GM21786 (cell line): Measurements from ENCODE around the gene ARHGAP18.

ENCODE experiments used
- ATAC-seq: cut with Tn5 transposase; IDR thresholded peaks from one replicate; pipeline ENCODE4 v1.9.1; 2021; ENCODE audit not compliant: unreplicated experiment

The ARHGAP18 gene

DNA sequence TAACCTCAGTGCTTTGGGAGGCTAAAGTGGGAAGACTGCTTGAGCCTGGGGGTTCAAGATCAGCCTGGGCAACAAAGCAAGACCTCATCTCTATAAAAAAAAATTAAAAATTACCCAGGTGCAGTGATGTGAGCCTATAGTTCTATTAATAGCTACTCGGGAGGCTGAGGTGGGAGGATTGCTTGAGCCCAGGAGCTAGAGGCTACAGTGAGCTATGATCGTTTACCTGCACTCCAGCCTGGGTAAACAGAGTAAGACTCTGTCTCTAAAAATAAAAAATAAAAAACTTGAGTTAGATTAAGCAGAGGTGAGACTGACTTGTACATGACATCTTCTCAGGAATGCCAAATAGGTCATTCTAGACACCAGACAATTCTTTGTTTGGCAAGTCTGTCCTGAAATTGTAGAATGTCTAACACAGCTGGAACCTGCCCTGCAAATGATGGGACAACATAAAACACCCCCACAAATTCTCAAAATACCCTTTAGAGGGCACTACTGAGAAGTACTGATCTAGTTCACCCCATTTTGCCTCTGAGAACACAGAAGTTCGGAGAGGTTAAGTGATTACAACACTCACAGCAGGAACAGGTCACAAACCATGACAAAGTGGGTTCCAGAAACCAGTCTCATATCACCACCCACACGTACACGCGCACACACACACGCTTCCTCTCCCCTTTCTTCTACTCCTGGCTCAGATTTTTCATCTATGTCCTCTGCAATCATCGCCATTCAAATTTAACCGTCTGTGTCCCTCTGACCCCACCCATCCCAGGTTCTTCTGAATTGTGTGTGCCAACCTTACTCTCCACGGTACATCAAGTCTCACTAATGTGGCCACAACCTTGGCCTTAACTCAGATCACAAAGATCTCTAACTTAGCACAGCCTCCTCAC is 38.3 kb downstream of the ARHGAP18 start:
- peak; percentile 84 for ATAC-seq

DNA sequence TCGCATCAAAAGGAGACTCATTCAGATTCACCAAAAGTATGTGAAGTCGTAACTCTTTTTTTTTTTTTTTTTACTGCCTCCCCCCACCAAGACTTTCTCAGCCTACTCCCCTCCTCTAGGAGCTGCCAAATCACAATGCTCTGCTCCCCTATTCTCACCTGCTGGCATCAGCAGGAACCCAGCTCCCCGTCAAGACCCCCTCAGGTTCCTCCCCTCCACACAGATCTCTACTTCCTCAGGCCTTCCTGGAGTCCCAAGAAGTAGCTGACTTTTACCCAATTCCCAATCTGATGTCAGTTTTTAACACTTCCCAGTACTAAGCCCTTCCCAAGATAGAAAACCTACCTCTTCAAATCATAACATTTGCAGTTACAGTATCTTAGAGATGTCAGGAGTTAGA is 39.3 kb downstream of the ARHGAP18 start:
- no peak for ATAC-seq

DNA sequence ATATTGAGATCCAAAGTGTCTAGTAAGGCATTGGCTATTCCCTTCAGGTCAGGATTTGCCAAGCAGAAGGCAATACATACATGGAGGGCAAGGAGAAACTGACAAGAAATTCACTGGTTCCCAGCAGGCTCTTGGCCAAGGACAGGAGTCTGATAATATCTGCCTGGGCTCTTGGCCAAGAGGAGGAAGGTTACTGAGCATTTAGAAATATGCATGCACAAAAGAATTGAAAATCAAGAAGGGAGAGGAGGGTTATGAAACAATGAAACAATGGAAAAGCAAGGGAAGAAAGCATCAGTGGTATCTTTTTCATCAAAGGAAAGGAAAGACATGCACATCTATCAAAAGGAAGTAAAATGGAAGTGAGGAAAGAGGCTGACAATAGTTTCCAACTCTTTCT is 42.4 kb downstream of the ARHGAP18 start:
- ATAC-seq = no peak

DNA sequence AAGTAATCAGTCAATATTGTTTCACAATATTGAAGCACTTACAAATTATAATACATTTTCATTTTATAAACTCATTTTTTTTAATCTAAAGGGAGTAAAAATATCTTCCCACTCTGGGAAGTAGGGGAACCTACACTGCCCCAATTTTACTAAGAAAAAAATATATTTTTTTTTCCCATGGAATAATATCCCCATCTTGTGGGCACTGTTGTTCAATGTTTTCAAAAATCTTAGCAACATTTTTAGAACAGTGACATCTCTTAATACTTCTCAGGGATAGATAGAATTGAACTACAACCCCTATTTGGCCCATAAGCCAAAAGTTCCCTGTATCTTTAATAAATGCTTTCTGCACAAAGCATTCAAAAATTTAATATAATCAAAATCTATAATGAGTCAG is 42.9 kb downstream of the ARHGAP18 start:
- ATAC-seq = no peak

DNA sequence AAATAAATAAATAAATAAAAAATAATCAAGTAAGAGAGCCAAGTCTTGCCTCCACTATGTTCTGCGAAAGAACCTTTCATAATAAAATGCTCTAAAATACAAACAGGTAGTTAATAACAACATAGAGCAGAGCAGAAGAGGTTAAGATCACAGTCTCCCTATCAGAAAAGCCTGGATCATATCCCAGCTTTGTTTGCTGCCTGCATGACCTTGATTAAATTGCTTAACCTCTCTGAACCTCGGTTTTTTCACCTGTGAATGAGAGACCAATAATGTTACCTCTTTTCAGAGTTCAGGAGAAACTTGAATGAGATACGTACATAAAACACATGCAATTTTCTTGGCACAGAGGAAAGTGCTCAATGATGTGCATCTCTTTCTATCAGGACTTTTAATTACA is 44.4 kb downstream of the ARHGAP18 start:
- no peak for ATAC-seq

DNA sequence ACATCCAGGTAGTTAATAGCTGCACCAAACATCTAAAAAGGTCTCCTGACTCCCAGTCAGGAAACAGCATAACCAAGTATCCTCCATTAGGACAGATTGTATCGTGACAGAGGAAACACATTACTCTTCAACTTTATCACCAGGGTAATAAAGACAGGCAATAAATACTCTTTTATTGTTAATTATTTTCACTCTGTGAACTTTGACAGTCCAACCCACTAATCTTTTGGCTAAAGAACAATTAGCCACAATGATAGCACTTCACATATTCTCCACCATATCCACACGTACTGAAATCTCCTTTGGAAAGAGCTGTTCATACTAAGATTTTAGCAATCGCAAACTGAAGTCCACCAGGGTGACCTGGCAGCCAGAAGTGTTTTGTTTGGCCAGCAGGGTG is 46.4 kb downstream of the ARHGAP18 start:
- ATAC-seq = no peak

DNA sequence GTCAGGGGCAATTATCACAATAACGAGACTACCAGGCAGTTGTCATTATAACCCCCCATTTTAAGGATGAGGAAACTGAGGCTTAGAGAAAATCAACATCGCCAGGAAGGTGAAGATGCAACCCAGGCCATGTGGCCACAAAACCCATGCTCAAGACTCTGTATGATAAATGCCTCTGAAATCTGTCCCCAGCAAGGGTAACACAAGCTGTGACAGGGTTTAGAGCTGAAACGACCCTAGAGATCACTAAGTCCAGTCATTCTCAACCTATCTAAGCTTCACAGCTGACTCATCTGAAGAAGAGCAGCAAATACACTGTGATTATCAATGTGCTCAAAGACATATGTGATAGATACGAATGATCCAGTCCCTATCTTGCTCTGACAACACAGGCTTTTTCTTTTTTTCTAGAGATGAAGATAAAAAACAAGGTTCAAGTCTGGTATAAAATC is 47.0 kb downstream of the ARHGAP18 start:
- peak; percentile 65 for ATAC-seq

DNA sequence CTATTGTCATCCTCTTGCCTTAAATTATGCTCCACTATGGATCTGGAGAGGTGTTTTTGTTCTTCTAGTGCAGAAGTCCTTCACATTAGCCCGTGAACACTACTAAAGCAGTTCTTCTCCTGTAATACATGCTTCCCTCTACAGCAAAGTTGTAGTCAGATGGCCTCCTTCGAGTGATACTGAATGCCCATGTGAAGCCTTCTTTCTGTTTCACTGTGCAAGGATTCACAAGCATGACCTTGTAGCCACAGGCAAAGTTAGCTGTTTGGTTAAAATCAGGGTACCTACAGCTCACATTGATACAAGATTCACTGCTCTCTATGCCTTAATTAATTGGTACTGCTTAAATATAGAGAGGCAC is 47.6 kb downstream of the ARHGAP18 start:
- peak; percentile 73 for ATAC-seq

DNA sequence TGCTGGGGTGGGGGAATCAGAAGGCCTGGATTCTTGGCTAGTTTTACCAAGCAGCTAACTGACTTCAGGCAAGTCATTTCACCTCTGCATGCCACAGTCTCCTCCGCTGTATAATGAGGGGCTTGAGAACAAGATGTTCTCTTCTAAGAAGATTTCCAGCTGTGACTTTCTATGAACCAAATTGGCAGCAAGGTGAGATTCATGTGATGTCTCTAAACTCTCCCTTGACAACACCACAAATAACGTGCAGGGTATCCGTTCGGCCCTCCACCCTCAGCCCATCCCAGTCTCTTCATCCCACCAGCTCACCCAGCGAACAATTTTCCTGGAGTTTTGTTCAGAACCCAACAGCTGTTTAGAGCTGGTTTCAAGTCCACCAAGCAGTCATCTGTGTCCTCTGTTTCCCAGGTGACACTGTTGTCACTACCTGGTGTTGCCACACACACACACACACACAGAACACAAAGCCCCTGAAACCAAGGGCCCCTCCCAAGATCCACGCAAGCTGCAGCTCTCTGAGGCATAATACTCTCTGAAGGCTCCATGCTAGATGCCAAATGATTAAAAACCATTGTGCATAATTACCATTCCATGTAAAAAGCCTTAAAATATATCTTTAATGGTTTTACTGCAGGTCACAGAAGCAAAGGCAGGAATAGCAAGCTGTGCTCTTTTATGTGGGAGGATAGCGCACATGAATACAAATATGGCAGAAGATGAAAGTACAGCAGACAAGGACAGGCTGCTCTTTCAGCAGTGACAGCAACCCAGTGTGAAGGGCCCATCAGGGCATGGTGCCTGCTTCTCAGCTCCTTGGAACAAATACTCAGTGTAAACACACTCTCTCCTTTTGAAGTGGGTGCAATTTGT is 48.2 kb downstream of the ARHGAP18 start:
- ATAC-seq = peak; percentile 16

DNA sequence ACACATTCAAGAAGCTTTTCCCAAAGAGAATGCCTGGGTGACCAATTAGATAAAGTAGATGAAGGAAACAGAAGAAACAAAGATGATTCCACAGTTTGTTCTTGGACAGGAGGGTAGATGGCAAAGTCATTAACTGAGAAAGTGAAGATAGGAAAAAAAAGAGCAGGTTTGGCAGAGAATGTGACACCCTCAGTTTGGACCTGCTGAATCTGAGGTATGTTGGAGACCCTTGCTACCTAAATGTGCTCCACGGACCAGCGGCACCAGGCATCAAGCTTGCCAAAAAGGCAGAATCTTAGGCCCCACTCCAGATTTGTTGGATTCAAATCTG is 49.7 kb downstream of the ARHGAP18 start:
- no peak for ATAC-seq

DNA sequence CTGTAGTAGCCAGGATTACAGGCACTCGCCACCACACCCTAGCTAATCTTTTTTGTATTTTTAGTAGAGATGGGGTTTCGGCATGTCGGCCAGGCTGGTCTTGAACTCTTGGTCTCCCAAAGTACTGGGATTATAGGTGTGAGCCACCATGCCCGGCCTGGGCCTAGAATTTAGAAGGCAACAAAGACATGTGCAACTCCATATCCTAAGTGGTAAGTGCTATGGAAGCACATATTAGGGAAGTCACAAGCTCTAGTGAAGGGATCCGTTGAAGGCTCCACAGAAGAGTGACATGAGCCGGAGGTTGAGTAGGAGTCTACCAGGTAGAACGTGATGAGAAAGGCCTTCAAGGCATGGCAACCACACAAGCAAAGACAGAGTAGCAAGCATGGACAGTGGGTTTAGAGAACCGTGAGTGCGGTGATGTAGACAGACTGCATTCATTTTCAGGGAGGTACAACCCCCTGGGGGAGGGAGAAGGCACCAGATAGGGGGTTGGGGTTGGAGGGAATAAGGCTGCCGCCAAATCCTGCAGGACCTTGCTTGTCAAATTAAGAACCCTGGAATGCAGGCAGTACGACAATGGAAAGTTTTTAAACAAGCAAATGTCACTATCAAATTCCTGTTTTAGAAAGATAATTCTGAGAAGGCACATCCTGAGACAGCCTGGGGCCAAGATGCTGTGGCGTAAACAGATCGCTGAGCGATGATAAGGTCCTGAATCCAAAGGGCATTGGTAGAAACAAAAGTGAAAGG is 50.2 kb downstream of the ARHGAP18 start:
- no peak for ATAC-seq

DNA sequence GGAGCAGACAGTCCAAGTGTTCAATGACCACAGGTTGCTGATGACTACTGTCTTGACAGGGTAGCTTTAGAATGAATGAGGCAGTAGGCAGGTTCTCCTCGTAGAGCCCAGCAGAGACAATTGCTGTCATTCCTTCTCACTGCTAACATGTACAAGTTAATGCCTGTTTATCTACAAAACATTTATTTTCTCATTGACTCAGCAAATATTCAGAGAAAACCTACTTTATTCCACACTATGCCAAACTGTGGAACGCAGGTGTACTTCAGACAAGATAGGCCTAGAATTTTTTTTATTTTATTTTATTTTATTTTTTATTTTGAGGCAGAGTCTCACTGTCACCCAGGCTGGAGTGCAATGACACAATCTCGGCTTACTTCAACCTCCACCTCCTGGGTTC is 50.8 kb downstream of the ARHGAP18 start:
- no peak for ATAC-seq

DNA sequence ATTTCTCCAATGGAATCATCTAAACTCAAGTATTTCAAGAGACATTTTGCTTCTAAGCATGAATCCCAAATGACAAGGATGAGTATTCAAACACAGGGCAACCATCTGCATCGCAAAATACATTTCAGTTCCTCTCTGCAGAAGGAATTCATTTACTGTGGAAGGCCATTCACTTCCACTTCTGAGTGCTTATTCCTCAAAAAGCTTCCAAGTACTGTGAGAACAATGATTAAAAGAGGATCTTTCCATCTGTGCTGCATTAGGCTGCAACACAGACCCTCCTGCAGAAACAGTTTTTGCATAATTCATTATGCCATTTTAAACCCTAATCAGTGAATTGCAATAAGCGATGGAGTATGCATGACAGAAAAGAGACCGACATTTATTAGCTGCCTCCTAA is 52.5 kb downstream of the ARHGAP18 start:
- no peak for ATAC-seq

DNA sequence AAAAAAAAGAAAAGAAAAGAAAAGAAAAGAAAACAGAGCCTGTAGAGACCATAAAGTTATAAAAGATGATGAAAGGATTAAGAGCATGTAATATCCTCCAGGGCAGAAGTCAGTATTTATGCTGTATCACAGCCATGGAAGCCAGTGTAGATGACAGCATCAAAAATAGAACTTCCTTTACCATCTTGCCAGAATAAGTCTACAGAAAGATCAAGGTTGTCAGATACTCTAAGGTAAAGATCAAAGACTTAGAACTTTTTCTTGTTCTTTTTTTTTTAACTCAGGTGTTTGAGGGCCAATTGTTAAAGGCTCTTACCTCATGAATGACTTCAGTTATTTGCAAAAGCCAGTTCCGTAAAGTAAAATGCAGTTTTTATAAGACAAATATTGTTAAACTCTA is 54.6 kb downstream of the ARHGAP18 start:
- ATAC-seq = no peak

DNA sequence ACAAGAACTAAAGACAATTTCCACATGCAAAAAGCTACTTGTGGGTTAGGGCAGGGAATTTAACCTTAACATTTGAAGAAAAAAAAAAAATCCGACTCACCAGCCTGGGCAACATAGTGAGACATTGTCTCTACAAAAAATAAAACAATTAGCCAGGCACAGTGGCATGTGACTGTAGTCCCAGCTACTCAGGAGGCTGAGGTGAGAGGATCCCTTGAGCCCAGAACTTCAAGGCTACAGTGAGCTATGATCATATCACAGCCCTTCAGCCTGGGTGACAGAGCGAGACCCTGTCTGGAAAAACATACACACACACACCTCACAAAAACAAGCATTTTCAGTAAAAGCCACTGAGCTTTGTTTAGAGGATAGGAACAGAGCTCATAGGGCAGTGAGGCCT is 56.2 kb downstream of the ARHGAP18 start:
- no peak for ATAC-seq

DNA sequence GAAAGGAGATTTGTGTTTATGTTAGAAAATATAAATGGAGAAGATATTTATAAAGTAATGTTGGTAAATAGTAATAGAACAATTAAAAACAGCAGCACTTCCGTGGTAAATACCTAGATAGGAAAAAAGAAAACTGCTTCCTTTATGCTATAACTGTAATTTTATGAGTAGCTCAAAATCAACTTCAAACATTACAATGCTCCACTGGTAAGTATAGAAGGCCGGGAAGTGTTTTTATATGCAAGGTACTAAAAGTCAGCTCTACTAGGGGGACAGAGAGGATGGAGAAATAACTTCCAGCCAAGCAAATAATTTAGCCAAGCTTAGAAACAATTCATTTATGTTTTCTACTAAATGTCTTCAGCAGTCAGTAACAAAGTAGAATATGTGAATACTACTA is 56.7 kb downstream of the ARHGAP18 start:
- ATAC-seq = no peak

DNA sequence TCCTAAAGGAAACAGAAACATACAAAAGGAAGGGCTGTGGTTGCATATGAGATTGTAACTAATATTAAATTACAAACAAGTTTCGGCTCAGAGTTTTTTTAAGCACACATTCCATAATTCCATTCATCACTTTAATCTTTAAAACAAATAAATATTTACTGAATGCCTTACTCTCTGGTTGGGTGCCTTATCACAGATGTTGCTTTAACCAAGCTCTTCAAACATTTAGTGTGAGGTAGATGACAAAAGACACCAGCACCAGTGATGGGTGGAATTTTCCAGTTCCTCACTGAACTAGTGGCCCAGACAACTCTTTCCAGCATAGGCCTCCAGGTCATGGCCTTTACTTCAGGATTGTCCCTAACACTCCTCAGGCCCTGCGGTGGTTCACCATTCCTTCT is 58.7 kb downstream of the ARHGAP18 start:
- no peak for ATAC-seq

DNA sequence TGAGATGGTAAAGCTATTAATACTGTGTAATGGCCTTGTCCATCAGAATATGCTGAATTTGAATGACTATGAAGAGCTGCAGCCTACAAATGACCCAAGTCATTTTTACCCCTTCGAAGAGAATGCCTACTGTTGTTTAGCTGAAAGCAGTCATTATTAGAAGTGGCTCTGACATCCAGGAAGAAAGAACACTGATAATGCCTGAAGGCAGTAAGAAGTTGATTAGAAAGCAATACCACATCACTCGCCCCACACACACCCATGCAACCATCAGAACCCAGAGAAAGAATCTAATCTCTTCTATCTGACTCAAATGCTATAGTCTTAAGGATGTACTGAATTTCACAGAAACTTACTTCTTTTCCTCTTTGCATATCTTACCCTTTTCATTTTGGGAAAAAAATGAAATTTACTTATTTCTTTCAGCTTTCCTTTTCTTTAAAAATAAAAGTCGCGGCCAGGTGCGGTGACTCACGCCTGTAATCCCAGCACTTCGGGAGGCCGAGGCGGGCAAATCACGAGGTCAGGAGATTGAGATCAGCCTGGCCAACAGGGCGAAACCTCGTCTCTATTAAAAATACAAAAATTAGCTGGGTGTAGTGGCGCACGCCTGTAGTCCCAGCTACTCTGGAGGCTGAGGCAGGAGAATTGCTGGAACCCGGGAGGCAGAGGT is 61.0 kb downstream of the ARHGAP18 start:
- no peak for ATAC-seq

DNA sequence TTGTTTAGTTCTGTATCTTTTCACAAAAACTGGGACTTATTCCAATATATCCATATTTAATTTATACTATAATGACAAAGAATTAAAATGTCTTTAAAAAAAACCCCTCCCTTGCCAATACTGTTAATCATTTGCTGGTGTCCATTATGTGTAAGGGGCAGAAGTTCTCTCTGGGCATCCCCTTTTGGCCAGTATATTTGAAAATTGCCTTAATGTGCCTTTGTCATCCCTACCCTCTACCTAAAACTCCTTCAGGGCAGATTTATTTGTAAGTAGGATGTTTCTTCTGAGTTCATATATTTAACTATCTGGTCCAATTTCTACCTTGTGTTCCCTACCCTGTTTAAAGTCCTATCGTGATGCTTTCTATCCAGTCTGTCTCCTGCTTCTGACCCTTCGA is 62.9 kb downstream of the ARHGAP18 start:
- ATAC-seq = peak; percentile 44

DNA sequence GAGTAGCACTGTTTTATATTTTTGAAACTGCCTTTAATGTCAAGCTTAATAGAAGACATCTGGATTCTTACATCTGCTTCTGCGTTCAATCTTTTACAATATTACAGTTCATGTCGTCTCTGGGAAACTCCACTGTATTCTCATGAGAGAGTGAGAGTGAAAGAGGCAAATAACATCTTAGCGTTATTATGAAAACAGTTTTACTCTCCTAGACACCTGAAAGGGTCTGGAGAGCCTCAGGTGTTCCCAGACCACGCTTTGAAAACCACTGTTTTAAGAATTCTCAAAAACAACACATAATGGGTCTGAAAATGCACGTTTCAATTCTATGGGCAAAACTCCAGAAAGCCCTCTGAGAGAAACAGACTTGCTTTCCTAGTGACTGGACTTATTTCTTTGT is 63.3 kb downstream of the ARHGAP18 start:
- ATAC-seq = peak; percentile 87
